Natural killer cell (primary cell): Measurements from ENCODE around the gene STARD8. TPM values are rescaled to one million over a fixed set of nuclear protein-coding genes. Genes with fewer than 3 reads are reported as not detected.

Experiments used
- ATAC-seq, 3 donors: fragments of 150-1000 bp in 2 of 3; fragments of 200-7000 bp in 1 of 3; cut with Tn5 transposase; 1 replicate in 1 of 3; 2 replicates in 2 of 3; pipeline ENCODE4 v1.10.0; 2021; ENCODE audit warnings: mild to moderate bottlenecking in 2 of 3, moderate library complexity in 2 of 3
- DNase-seq, 2 donors: peaks; one replicate each; pipeline versions ENCODE4 v3.0.0 to v3.0.0-alpha.2; 2013 to 2021; ENCODE audit warnings: mixed read lengths in 1 of 2
- H3K27ac ChIP-seq: one replicate; pipeline ENCODE4 v1.5.1; 2013; ENCODE audit warnings: mild to moderate bottlenecking, low read length
- H3K27me3 ChIP-seq: one replicate; pipeline ENCODE4 v1.6.1; 2013; ENCODE audit warnings: low read length; ENCODE audit not compliant: control insufficient read depth, insufficient read depth
- H3K36me3 ChIP-seq: one replicate; pipeline ENCODE4 v1.6.1; 2013; ENCODE audit warnings: low read length; ENCODE audit not compliant: control insufficient read depth, insufficient read depth
- H3K4me1 ChIP-seq: one replicate; pipeline ENCODE4 v1.6.1; 2013; ENCODE audit warnings: low read length; ENCODE audit not compliant: control insufficient read depth, insufficient read depth
- H3K4me3 ChIP-seq: one replicate; pipeline ENCODE4 v1.5.1; 2013; ENCODE audit warnings: low read length
- H3K9me3 ChIP-seq: one replicate; pipeline ENCODE4 v1.6.1; 2013; ENCODE audit warnings: low read length; ENCODE audit not compliant: control insufficient read depth, insufficient read depth
- H3K27ac Mint-ChIP-seq, 2 donors: one replicate each; pipeline ENCODE4 v1.8.0; 2022; ENCODE audit warnings: mild to moderate bottlenecking in 2 of 2, mixed read lengths in 2 of 2, moderate library complexity in 1 of 2
- H3K27me3 Mint-ChIP-seq, 2 donors: one replicate each; pipeline ENCODE4 v1.8.0; 2022; ENCODE audit warnings: low read depth in 2 of 2, mixed read lengths in 2 of 2
- H3K36me3 Mint-ChIP-seq: one replicate; pipeline ENCODE4 v1.8.0; 2022; ENCODE audit warnings: mixed read lengths
- H3K4me1 Mint-ChIP-seq, 2 donors: one replicate each; pipeline ENCODE4 v1.8.0; 2022; ENCODE audit warnings: mixed read lengths in 2 of 2
- H3K4me3 Mint-ChIP-seq: one replicate; pipeline ENCODE4 v1.8.0; 2022; ENCODE audit warnings: mild to moderate bottlenecking, moderate library complexity, mixed read lengths
- H3K9me3 Mint-ChIP-seq, 2 donors: one replicate each; pipeline ENCODE4 v1.8.0; 2022; ENCODE audit warnings: mixed read lengths in 2 of 2
- WGBS: methylation state at CpG from one replicate; pipeline ENCODE4 v1.1.7; 2013; ENCODE audit warnings: missing lambda C conversion rate; ENCODE audit not compliant: insufficient coverage; 5-methylcytosine and 5-hydroxymethylcytosine counted together
- intact Hi-C: fragments of 100-400 bp; cut with micrococcal nuclease; formaldehyde crosslinking; loops from one replicate; pipeline ENCODE4 v1.14.2; 2022
- total RNA-seq, 4 donors: library from RNA; stranded (reverse); fragments of 120-200 nt in 1 of 4; gene quantifications; one replicate each; pipeline versions ENCODE4 v1.2.3 to v1.2.4, GENCODE V29; 2013 to 2022
- TF ChIP-seq, protein P1 (sequence below): fragments of 200-600 bp; IDR thresholded peaks from one replicate; pipeline ENCODE4 v1.8.0; 2022; ENCODE audit warnings: antibody characterized with exemption

The STARD8 gene
- total RNA-seq, 3 donors from 2014 or later (not counting 1 experiment from before 2014, with no cell fraction given), result 0.97 to 1.3 (median 1.1) TPM

DNA sequence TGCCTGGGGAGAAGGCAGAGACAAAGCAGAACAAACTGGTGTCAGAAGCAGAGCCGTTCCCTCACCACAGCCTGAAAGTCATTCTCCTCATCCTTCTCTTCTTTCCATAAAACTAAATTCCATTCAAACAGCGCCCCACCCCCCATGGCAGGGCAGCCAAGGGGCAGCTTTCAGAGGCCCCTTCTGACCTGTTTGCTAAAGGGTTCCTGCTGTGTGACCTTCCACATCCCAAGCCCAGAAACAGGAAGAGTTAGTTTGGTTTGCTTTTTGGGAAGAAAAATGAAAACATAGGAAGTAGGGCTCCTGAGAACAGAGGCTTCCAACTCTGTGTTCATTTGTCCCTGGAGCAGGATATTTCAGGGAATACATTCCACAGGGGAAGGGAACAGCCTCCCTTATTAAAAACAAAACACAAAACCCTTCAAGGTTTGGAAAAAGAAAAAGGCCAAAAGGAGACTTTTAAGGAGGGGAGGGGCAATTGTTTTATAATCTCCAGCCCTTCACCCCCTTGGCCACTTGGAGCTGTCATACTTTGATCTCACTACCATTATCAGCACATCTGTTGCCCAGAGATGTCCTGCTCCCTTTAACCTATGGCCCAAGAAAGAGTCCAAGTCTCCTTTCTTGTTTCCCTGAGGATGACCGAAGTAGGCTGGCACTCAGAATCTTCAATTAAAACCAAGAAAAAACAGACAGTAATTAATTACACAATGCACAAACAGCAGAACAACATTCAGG is 25.3 kb downstream of the STARD8 start:
- H3K4me3 Mint-ChIP-seq, result no peak overlapping the region
- Histone ChIP-seq H3K9me3 (no peaks in the 10 kb centered on the region), H3K36me3 (no peaks in the 10 kb centered on the region), H3K27ac (no peak overlapping the region), H3K4me1 (no peaks in the 10 kb centered on the region), H3K4me3 (no peak overlapping the region), H3K27me3 (no peaks in the 10 kb centered on the region)
- H3K27ac Mint-ChIP-seq, result no peak overlapping the region
- WGBS, result 85% methylated on average over 2 of the region's 3 CpGs
- DNase-seq (no peak), ATAC-seq (no peak)
- TF ChIP-seq, protein P1, sequence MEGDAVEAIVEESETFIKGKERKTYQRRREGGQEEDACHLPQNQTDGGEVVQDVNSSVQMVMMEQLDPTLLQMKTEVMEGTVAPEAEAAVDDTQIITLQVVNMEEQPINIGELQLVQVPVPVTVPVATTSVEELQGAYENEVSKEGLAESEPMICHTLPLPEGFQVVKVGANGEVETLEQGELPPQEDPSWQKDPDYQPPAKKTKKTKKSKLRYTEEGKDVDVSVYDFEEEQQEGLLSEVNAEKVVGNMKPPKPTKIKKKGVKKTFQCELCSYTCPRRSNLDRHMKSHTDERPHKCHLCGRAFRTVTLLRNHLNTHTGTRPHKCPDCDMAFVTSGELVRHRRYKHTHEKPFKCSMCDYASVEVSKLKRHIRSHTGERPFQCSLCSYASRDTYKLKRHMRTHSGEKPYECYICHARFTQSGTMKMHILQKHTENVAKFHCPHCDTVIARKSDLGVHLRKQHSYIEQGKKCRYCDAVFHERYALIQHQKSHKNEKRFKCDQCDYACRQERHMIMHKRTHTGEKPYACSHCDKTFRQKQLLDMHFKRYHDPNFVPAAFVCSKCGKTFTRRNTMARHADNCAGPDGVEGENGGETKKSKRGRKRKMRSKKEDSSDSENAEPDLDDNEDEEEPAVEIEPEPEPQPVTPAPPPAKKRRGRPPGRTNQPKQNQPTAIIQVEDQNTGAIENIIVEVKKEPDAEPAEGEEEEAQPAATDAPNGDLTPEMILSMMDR, result no peak
- H3K27me3 Mint-ChIP-seq, result no peaks in the 10 kb centered on the region
- H3K36me3 Mint-ChIP-seq, result no peaks in the 10 kb centered on the region
- no peaks in the 10 kb centered on the region for H3K9me3 Mint-ChIP-seq
- intact Hi-C loops, result no loop called here
- H3K4me1 Mint-ChIP-seq, result no peaks in the 10 kb centered on the region

DNA sequence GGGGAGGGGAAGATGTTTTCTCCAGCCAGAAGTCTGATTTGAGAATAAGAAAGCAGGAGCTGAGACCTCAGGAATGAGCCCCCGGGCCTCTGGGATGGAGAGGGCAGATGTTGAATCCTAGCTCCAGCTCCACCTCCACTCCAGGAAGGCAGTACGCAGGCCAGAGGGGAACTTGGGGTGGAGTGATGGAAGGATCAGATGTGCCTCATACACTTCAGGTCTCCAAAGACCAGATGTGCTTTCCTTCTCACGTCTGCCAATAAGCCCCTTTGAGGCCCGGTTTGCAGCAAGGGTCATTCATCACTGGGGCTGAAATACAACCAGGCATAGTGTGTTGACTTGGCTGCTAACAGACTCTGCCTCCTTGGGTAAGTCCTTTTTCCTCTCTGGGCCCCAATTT is 28.1 kb downstream of the STARD8 start:
- no peaks in the 10 kb centered on the region for H3K27me3 Mint-ChIP-seq
- H3K4me3 Mint-ChIP-seq, result no peak overlapping the region
- ATAC-seq, result no peak
- no peaks in the 10 kb centered on the region for H3K9me3 ChIP-seq
- no peaks in the 10 kb centered on the region for H3K36me3 Mint-ChIP-seq
- H3K27me3 ChIP-seq, result no peaks in the 10 kb centered on the region
- H3K9me3 Mint-ChIP-seq, result no peaks in the 10 kb centered on the region
- H3K27ac Mint-ChIP-seq, result no peak overlapping the region
- no peaks in the 10 kb centered on the region for H3K4me1 Mint-ChIP-seq
- intact Hi-C loops, result no loop called here
- H3K27ac ChIP-seq, result no peak overlapping the region
- no peaks in the 10 kb centered on the region for H3K4me1 ChIP-seq
- no peak for DNase-seq
- TF ChIP-seq, protein P1, result no peak
- WGBS, result 92% methylated on average over 3 of the region's 4 CpGs
- no peak overlapping the region for H3K4me3 ChIP-seq
- H3K36me3 ChIP-seq, result no peaks in the 10 kb centered on the region

DNA sequence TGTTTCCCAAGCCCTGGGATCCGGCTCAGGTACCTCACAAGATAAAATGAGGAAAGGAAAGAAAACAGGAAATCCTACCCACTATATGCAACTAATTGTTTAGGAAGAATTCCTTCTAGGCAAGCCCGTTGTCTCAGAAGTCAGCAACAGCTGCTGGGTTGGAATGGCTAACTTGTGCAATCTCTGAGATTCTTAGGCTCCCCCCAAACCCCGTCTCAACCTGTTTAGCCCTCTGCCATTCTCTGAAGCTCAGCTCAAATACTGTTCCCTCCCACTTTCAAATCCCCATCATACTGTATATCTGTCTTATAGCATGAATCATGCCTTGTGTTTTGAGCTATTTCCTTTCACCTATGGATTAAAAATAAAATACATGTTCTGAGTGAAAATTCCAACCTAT is 28.9 kb downstream of the STARD8 start:
- Mint-ChIP-seq H3K27ac (no peak overlapping the region), H3K4me3 (no peak overlapping the region), H3K27me3 (no peaks in the 10 kb centered on the region), H3K36me3 (no peaks in the 10 kb centered on the region), H3K4me1 (no peaks in the 10 kb centered on the region), H3K9me3 (no peaks in the 10 kb centered on the region)
- intact Hi-C loops, result no loop called here
- no peak for ATAC-seq
- H3K9me3 ChIP-seq, result no peaks in the 10 kb centered on the region
- H3K4me1 ChIP-seq, result no peaks in the 10 kb centered on the region
- no peaks in the 10 kb centered on the region for H3K36me3 ChIP-seq
- no peak overlapping the region for H3K4me3 ChIP-seq
- TF ChIP-seq, protein P1, result no peak
- WGBS, result 92% methylated on average over 2 of the region's 3 CpGs
- DNase-seq, result no peak
- H3K27ac ChIP-seq, result no peak overlapping the region
- no peaks in the 10 kb centered on the region for H3K27me3 ChIP-seq

DNA sequence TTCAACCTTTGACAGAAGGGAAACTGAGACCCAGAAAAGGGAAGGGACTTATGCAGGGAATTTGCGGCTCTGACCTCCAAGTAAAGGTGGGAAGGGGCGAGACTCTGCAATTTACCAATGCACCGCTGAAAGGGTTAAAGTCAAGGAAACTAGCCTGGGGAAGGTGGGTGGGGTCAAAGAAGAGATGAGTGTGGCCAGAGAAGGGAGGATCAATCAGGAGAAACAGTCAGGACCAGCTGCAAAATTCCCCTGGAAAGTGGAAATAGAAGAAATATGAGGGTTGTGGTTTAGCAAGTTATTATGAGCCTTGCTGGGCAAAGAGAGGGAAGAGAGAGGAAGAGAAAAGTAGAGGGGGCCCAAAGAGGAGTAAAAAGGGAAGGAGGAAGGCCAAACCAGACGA is 30.5 kb downstream of the STARD8 start:
- H3K36me3 Mint-ChIP-seq, result no peaks in the 10 kb centered on the region

More for the DNA sequence above, 30.5 kb downstream of the STARD8 start:
- H3K9me3 Mint-ChIP-seq, result no peaks in the 10 kb centered on the region
- Histone ChIP-seq H3K27ac (no peak overlapping the region), H3K4me1 (no peaks in the 10 kb centered on the region), H3K9me3 (no peaks in the 10 kb centered on the region), H3K36me3 (no peaks in the 10 kb centered on the region), H3K27me3 (no peaks in the 10 kb centered on the region), H3K4me3 (no peak overlapping the region)
- no peak overlapping the region for H3K4me3 Mint-ChIP-seq
- no peaks in the 10 kb centered on the region for H3K27me3 Mint-ChIP-seq
- intact Hi-C loops, result no loop called here
- H3K4me1 Mint-ChIP-seq, result no peaks in the 10 kb centered on the region
- DNase-seq (no peak), ATAC-seq (no peak)
- 80% methylated on average over 3 of the region's 4 CpGs for WGBS
- H3K27ac Mint-ChIP-seq, result no peak overlapping the region
- TF ChIP-seq, protein P1, result no peak
